Chondrocyte (in vitro differentiated cells): ENCODE measurements around the gene MATR3. TPM values are rescaled to one million over a fixed set of nuclear protein-coding genes. Genes with fewer than 3 reads are reported as not detected.

Experiments
- DNase-seq: peaks from one replicate; pipeline ENCODE4 v3.0.0; 2021; ENCODE audit warnings: mixed read lengths, low spot score
- H3K27ac Mint-ChIP-seq: one replicate; pipeline ENCODE4 v1.8.0; 2021; ENCODE audit warnings: mild to moderate bottlenecking, moderate library complexity, mixed read lengths; ENCODE audit not compliant: unreplicated experiment
- H3K27me3 Mint-ChIP-seq: 2 replicates; pipeline ENCODE4 v1.8.0; 2021; ENCODE audit warnings: low read depth, mixed read lengths
- H3K36me3 Mint-ChIP-seq: 2 replicates; pipeline ENCODE4 v1.8.0; 2021; ENCODE audit warnings: low read depth, mixed read lengths
- H3K4me1 Mint-ChIP-seq: 2 replicates; pipeline ENCODE4 v1.8.0; 2021; ENCODE audit warnings: low read depth, mild to moderate bottlenecking, mixed read lengths
- H3K4me3 Mint-ChIP-seq: one replicate; pipeline ENCODE4 v1.8.0; 2021; ENCODE audit warnings: mild to moderate bottlenecking, moderate library complexity, mixed read lengths; ENCODE audit not compliant: unreplicated experiment
- H3K9me3 Mint-ChIP-seq: 2 replicates; pipeline ENCODE4 v1.8.0; 2021; ENCODE audit warnings: low read depth, mixed read lengths
- CTCF ChIP-seq: fragments of 200-600 bp; sonication (generic); IDR thresholded peaks from 2 replicates; pipeline ENCODE4 v1.5.0; 2021; ENCODE audit warnings: antibody characterized with exemption, mild to moderate bottlenecking, moderate library complexity
- long read RNA-seq: library from polyadenylated mRNA; stranded (forward); transcript quantifications from one replicate; pipeline ENCODE4 v2.0.0, GENCODE V29; 2021
- total RNA-seq: library from RNA; stranded (reverse); gene quantifications from 3 replicates; pipeline ENCODE4 v1.2.1, GENCODE V29; 2021

MATR3 gene
- 150 to 218 TPM (median 153 TPM) in 3 replicates for total RNA-seq
- long read RNA-seq, full-length matches to known transcripts: 359 of 460 reads
- long read RNA-seq, partial matches to known transcripts: 24 of 460 reads
- long read RNA-seq, other reads (novel, unspliced or antisense): 77 of 460 reads

- H3K36me3 Mint-ChIP-seq: no peaks in the 10 kb centered on the region
- peak within 1 kb of the TSS; percentile 99 for H3K27ac Mint-ChIP-seq
- no peaks in the 10 kb centered on the region for H3K27me3 Mint-ChIP-seq
- DNase-seq: peak; percentile 98
- TF ChIP-seq CTCF: no peak
- peaks cover 39% of the 10 kb centered on the region for H3K4me1 Mint-ChIP-seq
- no peaks in the 10 kb centered on the region for H3K9me3 Mint-ChIP-seq
- peak within 1 kb of the TSS; percentile 89 for H3K4me3 Mint-ChIP-seq
Measured at GRCh38 chr5:139293507-139294373, at the start of gene MATR3. TSS of gene MATR3 (plus strand) at chr5:139293740. CDS start at chr5:139307416, 13,676 bp downstream.

GRCh38 chr5:139245637-139246339 lies 47.8 kb upstream of the MATR3 start:
- no peaks in the 10 kb centered on the region for H3K36me3 Mint-ChIP-seq
- peak overlapping the region; percentile 57 for H3K27ac Mint-ChIP-seq
- peaks cover 2% of the 10 kb centered on the region for H3K27me3 Mint-ChIP-seq
- H3K4me3 Mint-ChIP-seq: no peak overlapping the region
- no peak for DNase-seq
- peak; percentile 18 for TF ChIP-seq CTCF
- peaks cover 13% of the 10 kb centered on the region for H3K4me1 Mint-ChIP-seq
- H3K9me3 Mint-ChIP-seq: no peaks in the 10 kb centered on the region

GRCh38 chr5:139246394-139246793 lies 47.1 kb upstream of the MATR3 start:
- peaks cover 13% of the 10 kb centered on the region for H3K4me1 Mint-ChIP-seq
- no peaks in the 10 kb centered on the region for H3K9me3 Mint-ChIP-seq
- H3K27me3 Mint-ChIP-seq: no peaks in the 10 kb centered on the region
- H3K36me3 Mint-ChIP-seq: no peaks in the 10 kb centered on the region
- H3K4me3 Mint-ChIP-seq: no peak overlapping the region
- peak overlapping the region; percentile 57 for H3K27ac Mint-ChIP-seq
- DNase-seq: no peak
- TF ChIP-seq CTCF: no peak

- DNase-seq: no peak
- Mint-ChIP-seq H3K4me3 (no peak overlapping the region), H3K27me3 (no peaks in the 10 kb centered on the region), H3K27ac (no peak overlapping the region), H3K36me3 (no peaks in the 10 kb centered on the region), H3K9me3 (no peaks in the 10 kb centered on the region), H3K4me1 (peaks cover 18% of the 10 kb centered on the region)
- no peak for TF ChIP-seq CTCF
Measured at GRCh38 chr5:139248826-139249453, 44.6 kb upstream of the MATR3 start.

- Mint-ChIP-seq H3K27me3 (no peaks in the 10 kb centered on the region), H3K4me3 (no peak overlapping the region), H3K36me3 (no peaks in the 10 kb centered on the region), H3K4me1 (peaks cover 10% of the 10 kb centered on the region), H3K9me3 (no peaks in the 10 kb centered on the region), H3K27ac (no peak overlapping the region)
- peak; percentile 46 for TF ChIP-seq CTCF
- DNase-seq: no peak
Measured at GRCh38 chr5:139251281-139251687, 42.3 kb upstream of the MATR3 start.
